ENCODE measurements around the gene GCH1.
"Not testable (repeated sequence)": the region's sequence is repeated elsewhere in the genome, so short reads cannot be mapped to it uniquely, and the experiment has no call there.

The GCH1 gene

GRCh38 chr14:54902521-54903420 lies at the start of gene GCH1:
GCH1 (minus strand) TSS chr14:54902826; CDS start chr14:54902663, 163 bp downstream.
- peak; percentile 81 for DNase-seq

- DNase-seq, result no peak
These were observed 44.6 kb upstream of the GCH1 start for GRCh38 chr14:54947230-54947629.

- no peak for DNase-seq
These were observed 43.9 kb upstream of the GCH1 start for GRCh38 chr14:54946500-54946899.

- DNase-seq, result no peak
These were observed 42.2 kb upstream of the GCH1 start for GRCh38 chr14:54944737-54945391.

GRCh38 chr14:54942913-54943312 lies 40.3 kb upstream of the GCH1 start:
- DNase-seq, result no peak

- DNase-seq, result no peak
These were observed 34.2 kb upstream of the GCH1 start for GRCh38 chr14:54936816-54937215.

- no peak for DNase-seq
These were observed 33.3 kb upstream of the GCH1 start for GRCh38 chr14:54935958-54936357.

GRCh38 chr14:54935100-54935499 lies 32.5 kb upstream of the GCH1 start:
- DNase-seq, result no peak

GRCh38 chr14:54933006-54933405 lies 30.4 kb upstream of the GCH1 start:
- no peak for DNase-seq

GRCh38 chr14:54931598-54932340 lies 29.1 kb upstream of the GCH1 start:
- no peak for DNase-seq

- DNase-seq, result no peak
These were observed 28.5 kb upstream of the GCH1 start for GRCh38 chr14:54931101-54931500.

GRCh38 chr14:54929556-54929955 lies 26.9 kb upstream of the GCH1 start:
- DNase-seq, result no peak

GRCh38 chr14:54928216-54928615 lies 25.6 kb upstream of the GCH1 start:
- DNase-seq, result no peak

- no peak for DNase-seq
These were observed 24.9 kb upstream of the GCH1 start for GRCh38 chr14:54927551-54927950.

- DNase-seq, result not testable (repeated sequence)
These were observed 23.9 kb upstream of the GCH1 start for GRCh38 chr14:54926570-54926969.

- no peak for DNase-seq
These were observed 20.0 kb upstream of the GCH1 start for GRCh38 chr14:54922598-54922997.

GRCh38 chr14:54920052-54920451 lies 17.4 kb upstream of the GCH1 start:
- DNase-seq, result no peak

- no peak for DNase-seq
These were observed 16.7 kb upstream of the GCH1 start for GRCh38 chr14:54919330-54919729.

- DNase-seq, result no peak
These were observed 15.8 kb upstream of the GCH1 start for GRCh38 chr14:54918427-54918826.

GRCh38 chr14:54916101-54916500 lies 13.5 kb upstream of the GCH1 start:
- DNase-seq, result no peak

GRCh38 chr14:54909817-54910558 lies 7.4 kb upstream of the GCH1 start:
- no peak for DNase-seq

- not testable (repeated sequence) for DNase-seq
These were observed 6.3 kb upstream of the GCH1 start for GRCh38 chr14:54908973-54909372.

GRCh38 chr14:54908190-54908589 lies 5.6 kb upstream of the GCH1 start:
- DNase-seq, result no peak

Measured in stimulated activated CD4-positive, alpha-beta T cell treated with anti-CD3 and anti-CD28 coated beads, Interleukin-15, amount 100 ng/mL, for 24 hours (primary cell).